LHCN-M2 (cell line): ENCODE data around the gene NKX1-2. TPM values are rescaled to one million over a fixed set of nuclear protein-coding genes. Genes with fewer than 3 reads are reported as not detected.

Experiments
- DNase-seq: peaks from one replicate; pipeline ENCODE4 v3.0.0-alpha.2; 2012; ENCODE audit warnings: low read depth
- polyA plus RNA-seq: library from polyadenylated mRNA; unstranded; fragments of >200 nt; gene quantifications from one replicate; pipeline ENCODE4 v1.2.1, GENCODE V29; 2012; ENCODE audit warnings: missing spikeins
- total RNA-seq: library from RNA; depleted of rRNA; stranded (reverse); fragments of >200 nt; gene quantifications from 2 replicates; pipeline ENCODE4 v1.2.3, GENCODE V29; 2014; rRNA removed

NKX1-2 gene
- not detected in 2 replicates for total RNA-seq
- polyA plus RNA-seq = not detected

DNA sequence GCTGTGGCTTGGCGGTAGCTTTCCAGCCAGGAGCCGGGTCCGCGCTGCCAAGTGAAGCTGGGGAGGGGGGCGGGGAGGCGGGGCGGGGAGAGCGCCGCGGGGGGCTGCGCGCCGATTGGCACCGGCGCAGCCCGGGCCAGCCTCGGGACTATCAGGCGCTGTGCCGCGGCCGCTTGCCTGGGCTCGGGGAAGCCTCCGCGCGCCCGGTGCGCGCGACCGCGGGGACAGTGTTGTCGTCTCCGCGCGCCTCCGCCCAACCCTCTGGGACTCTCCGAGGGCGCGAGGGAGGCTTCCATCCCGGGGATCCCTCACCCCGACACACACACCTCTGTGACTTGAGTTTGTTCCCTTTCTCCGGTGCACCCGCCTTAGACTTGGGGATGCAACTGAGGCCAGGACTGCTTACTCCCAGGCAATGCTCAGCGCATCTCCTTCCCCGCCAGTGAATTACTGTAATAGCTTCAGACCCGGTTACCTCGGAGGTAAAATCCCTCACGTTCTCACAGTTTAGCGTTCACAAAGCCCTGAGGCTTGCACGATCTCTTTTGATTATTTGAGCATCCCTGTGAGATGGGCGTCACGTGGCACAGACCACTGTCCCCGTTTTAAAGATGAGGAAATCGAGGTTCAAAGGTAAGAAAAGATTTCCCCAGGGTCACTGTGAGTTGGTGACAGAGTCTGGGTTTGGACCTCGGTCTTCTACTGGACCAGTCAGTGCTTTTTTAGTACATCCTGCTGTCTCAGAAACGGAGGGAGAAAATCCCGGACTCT, at the start of gene NKX1-2:
TSS of gene NKX1-2 (minus strand) at position 24 of the 771 bp plus-strand sequence. CDS start 92 bp downstream, outside the sequence.
- DNase-seq = no peak

DNA sequence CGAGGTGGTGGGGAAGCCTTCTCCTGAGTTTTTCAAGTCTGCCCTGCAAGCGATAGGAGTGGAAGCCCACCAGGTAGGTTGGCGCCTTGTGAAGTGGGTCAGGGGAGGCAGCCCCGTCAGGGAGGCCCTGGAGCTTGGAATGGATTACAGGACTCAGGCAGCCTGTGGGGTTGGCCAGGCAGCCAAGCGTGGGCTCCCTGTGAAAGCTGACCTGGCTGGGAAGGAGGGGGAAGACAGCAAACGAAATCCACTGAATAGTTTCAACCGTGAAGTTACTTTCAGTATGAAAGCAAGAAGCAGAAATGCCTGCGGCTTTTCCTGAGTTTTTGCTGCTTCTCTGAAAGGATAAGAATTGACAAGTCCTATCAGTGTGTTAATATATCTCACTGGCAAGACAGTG, 48.2 kb upstream of the NKX1-2 start:
- DNase-seq = no peak

GRCh38 chr10:124497196-124497881, 47.5 kb upstream of the NKX1-2 start:
- DNase-seq = no peak

- DNase-seq = no peak
These were observed 46.8 kb upstream of the NKX1-2 start for GRCh38 chr10:124496620-124497019.

- no peak for DNase-seq
These were observed 46.3 kb upstream of the NKX1-2 start for GRCh38 chr10:124496150-124496549.

DNA sequence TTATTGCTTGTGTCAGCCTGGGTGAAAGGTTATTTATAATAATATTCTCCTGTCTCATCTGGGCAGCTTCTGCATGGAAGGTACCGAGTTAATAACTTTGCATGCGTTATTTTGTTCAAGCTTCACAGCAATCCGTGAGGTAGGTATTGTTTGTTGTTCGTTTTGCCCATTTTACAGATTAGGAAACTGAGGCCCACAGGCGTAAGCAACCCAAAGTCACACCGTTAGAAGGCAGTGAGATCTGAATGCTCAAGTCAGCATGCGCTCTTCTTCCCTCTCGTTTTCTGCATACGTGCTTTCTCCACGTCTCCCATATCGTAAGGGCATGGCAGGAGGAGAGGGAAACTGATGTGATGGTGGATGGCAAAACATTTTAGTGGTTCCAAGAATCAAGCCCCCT, 45.9 kb upstream of the NKX1-2 start:
- DNase-seq = no peak

- no peak for DNase-seq
These were observed 45.3 kb upstream of the NKX1-2 start for GRCh38 chr10:124495162-124495561.

GRCh38 chr10:124494046-124494807, 44.4 kb upstream of the NKX1-2 start:
- DNase-seq = no peak

GRCh38 chr10:124493214-124493882, 43.5 kb upstream of the NKX1-2 start:
- DNase-seq = no peak

GRCh38 chr10:124492266-124492665, 42.4 kb upstream of the NKX1-2 start:
- DNase-seq = no peak

DNA sequence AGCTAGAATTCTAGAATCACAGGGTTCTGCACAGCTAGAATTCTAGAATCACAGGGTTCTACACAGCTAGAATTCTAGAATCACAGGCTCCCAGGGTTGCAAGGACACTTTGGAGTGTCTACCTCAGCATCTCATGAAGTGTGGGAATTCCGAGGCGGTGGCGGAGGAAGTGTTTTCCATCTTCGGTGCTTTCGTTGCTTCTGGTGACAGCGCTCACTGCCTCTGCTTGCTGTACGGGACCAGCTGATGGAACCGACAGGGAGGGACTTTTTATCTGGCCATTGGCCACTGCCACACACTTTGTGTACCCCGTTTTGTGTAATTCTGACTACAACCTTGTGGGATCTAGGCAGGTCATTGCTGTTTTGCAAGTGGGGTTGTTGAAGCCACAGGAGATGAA, 41.3 kb upstream of the NKX1-2 start:
- no peak for DNase-seq

DNA sequence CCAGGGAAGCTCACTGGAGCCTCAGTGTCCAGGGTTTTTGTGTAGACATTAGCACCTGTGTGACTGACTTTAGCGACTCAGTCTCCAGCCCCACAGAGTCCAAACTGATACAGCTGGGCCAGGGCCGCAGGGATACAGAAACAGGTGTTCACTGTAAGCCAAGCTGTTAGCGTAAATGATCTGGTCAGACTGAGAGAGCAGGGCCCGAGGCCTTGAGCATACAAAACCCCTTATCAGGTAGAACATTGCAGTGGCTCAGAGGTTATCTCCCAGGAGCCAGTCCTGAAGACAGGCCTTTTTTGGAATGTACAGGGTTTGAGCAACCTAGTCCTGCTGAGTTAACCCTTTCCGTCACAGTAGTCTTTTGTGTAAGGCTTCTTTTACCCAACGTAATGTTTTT, 36.8 kb upstream of the NKX1-2 start:
- no peak for DNase-seq

GRCh38 chr10:124484661-124485060, 34.8 kb upstream of the NKX1-2 start:
- no peak for DNase-seq

GRCh38 chr10:124484031-124484430, 34.2 kb upstream of the NKX1-2 start:
- DNase-seq = no peak

DNA sequence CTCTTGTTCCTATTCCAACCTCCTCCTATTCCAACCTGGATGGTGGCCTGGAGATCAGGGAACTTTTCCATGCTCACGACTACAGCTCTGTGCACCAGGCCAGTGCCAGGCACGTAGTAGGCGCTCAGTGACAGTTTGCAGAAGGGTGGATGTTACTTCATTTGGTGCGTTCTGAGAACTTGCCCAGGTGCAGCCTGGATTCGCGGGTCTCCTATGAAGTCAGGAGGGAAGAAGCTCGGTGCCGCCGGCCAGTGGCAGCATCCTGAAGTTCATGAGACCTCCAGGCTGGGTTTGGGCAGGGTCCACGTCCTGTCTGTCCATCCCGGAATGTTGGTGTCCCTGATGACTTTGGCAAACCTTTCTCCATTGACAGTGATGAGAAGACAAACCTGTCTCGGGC, 33.0 kb upstream of the NKX1-2 start:
- no peak for DNase-seq

DNA sequence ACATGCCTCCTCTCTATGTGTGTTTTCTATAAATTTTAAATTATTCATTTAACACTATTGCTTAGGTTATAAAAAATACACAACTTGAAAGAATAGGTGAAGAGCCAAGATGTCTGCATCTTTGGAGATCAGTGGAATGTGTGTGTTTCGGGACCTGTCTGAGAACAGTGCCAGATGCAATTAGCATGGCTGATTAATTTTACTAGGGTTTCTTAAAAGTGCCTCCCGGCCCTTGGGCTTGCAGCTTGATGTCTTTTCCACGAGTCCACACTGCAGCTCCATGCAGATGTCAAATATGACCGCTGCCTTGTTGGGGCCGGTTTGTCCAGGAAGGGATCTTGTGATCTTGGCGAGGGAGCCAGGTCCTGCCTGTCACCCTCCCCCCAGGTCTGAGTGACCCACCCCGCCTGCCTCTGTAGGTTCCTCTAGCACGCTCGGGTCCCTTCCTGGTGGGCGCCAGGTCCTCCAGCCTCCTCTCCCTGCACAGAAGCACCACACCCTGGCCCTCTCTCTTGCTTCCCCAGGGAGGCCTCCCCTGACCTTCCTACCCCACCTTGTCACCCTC, 32.5 kb upstream of the NKX1-2 start:
- no peak for DNase-seq

DNA sequence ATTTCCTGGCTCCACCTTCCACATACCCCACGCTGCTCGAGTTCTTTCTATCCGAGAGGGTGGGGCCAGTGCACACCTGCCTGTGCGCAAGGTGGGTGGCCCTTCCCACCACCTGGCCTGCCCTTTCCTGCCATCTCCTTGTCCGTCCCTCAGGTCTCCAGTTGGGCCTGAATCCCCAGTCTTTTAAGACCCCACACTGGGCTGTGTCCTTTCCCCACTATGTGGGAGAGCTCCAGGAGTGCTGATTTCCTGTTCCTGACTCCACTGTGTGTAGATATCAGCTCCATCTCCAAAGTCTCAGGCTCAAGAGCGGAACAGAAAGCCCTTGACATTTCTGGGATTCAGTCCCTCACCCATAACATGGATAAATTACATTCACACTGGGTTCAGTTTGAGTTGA, 31.9 kb upstream of the NKX1-2 start:
- no peak for DNase-seq

GRCh38 chr10:124480860-124481259, 31.0 kb upstream of the NKX1-2 start:
- DNase-seq = no peak

GRCh38 chr10:124478515-124478914, 28.7 kb upstream of the NKX1-2 start:
- no peak for DNase-seq

DNA sequence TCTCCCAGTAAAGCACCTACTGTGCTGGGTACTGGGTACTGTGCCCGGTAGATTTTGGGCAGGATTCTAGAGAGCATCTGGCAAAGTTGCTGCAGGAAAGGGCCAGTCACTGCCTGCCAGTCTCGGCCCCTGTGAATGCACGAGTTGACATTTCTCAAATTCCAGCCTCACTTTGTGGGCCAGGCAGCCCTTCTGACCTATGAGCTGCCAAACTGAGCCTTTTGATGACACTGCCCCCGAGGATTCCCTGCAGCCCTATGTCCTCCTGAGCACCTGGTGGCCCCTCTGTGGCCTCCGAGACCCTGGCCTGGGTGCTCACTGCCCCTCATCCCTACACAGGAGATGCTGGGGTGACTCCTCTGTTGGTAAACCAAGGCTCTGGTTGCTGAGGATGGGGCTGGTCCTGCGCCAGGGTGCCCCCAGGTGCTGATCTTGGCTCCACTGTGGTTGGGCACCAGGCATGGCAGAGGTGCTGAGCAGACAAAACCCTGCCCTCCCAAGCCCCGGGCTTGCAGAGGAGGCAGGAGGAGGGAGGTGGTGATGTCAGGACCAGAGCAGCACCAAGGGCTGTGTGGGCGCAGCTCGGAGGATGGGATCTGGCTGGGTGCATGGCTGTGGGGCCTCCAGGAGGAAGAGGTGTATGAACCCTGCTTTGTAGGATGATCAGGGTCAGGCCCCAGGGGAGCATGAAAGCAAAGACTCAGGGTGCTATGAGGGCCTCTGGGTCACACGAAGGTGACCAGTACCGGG, 28.0 kb upstream of the NKX1-2 start:
- DNase-seq = no peak
